Measurements from ENCODE around the gene SIRT5.

DNA sequence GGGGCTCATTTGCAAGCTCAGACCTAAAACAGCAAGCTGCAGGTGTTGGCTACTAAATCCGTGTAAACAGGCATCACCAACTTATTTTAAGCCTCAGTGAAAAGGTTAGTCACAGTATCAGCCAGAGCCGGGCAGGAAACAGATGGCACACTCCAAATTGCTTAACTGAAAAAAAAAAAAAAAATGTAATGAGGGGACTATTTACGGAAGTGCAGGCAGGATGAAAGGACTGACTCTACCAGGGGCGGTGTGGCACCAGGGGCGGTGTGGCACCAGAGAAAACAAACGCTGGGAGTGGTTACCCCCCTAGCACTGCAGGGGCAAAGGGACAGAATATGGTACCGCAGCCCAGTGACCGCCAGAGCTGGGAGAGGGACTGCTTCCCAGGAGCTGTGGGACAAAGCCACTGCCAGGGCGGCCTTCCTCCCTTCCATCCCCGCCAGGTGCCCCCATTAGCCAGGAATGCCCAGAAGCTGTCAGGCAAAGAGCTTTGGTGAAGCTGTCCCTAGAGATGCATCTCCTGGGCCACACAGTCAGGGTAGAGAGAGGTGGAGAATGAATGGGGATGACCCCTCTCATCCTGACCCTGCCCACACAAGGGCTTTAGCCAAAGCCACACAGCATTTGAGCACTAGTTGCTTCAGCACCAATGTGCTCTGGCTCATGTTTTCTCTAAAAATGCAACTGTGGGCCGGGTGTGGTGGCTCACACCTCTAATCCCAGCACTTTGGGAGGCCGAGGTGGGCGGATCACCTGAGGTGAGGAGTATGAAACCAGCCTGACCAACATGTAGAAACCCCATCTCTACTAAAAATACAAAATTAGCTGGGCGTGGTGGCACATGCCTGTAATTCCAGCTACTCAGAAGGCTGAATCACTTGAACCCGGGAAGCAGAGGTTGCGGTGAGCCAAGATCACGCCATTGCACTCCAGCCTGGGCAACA is 47.4 kb upstream of the SIRT5 start:
- no peak for TF ChIP-seq POLR2AphosphoS5 (IDR thresholded peaks at IDR 0.05; ENCODE audit: low read depth, low read length)
- no peak for TF ChIP-seq POLR2A (IDR thresholded peaks at IDR 0.05; ENCODE audit: low read depth, low read length)
- TF ChIP-seq TAF1 (IDR thresholded peaks at IDR 0.05; ENCODE audit: borderline replicate concordance, low read depth, low read length), result no peak

Data from GM12892 (cell line).